SH-SY5Y (cell line): ENCODE results near the gene RAB6D.

ENCODE experiments used
- GATA2 ChIP-seq: IDR thresholded peaks from 2 replicates; pipeline ENCODE4 v1.6.1; 2011; ENCODE audit warnings: mild to moderate bottlenecking, low read depth, low read length
- GATA3 ChIP-seq: IDR thresholded peaks from 2 replicates; pipeline ENCODE4 v1.6.1; 2011; ENCODE audit warnings: low read depth, mild to moderate bottlenecking, low read length, moderate library complexity

DNA sequence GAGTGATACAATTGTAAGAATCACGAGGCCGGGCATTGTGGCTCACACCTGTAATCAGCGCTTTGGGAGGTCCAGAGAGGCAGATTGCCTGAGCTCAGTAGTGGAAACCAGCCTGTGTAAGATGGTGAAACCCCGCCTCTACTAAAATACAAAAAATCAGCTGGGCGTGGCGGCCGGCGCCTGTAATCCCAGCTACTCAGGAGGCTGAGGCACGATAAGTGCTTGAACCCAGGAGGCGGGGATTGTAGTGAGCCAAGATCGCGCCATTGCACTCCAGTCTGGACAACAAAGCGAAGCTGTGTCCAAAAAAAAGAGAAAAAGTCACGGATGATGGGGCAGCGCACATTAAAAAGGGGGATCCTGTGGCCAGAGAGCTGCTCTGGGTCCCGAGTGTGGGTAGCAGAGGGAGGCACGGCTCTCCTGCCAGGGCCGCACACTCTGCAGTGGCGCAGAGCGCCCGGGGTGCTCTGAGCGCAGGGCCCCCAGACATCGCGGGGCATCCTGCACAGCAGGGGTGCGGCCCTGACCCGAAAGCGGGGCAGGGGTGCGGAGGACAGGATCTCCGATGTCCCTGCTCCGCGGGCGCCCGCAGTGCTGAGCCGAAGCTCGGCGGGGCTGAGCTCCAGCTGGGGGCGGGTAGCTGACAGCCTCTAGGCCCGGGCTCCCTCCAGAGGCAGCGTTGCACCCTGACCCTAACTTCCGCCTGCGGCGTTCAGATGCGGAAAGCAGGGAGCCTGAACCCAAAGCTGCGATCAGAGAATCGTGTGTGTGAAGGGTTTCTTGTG, 30.4 kb upstream of the RAB6D start:
- TF ChIP-seq GATA2 (no peak), GATA3 (no peak)
